Activated CD4-positive, CD25-positive, alpha-beta regulatory T cell (primary cell): ENCODE results near the gene AMELY.
"Not testable (repeated sequence)": the region's sequence is repeated elsewhere in the genome, so short reads cannot be mapped to it uniquely, and the experiment has no call there.

ENCODE experiments used
- DNase-seq, 4 experiments: peaks; one replicate each; lab custom pipeline; 2025; lab: John Stamatoyannopoulos, UW

AMELY gene

GRCh38 chrY:6911253-6911881 is at the start of gene AMELY:
Gene AMELY (minus strand): TSS chrY:6911752. CDS start chrY:6872608, 39,144 bp downstream.
- DNase-seq: no peak

- DNase-seq: no peak
These were observed 38.4 kb upstream of the AMELY start for GRCh38 chrY:6949947-6950346.

GRCh38 chrY:6948378-6948777 is 36.8 kb upstream of the AMELY start:
- DNase-seq: no peak

- no peak for DNase-seq
These were observed 36.1 kb upstream of the AMELY start for GRCh38 chrY:6947695-6948094.

- DNase-seq: no peak
These were observed 23.9 kb upstream of the AMELY start for GRCh38 chrY:6935497-6935896.

GRCh38 chrY:6931779-6932396 is 20.3 kb upstream of the AMELY start:
- DNase-seq: no peak

GRCh38 chrY:6929237-6929636 is 17.7 kb upstream of the AMELY start:
- DNase-seq: no peak

GRCh38 chrY:6928265-6928664 is 16.7 kb upstream of the AMELY start:
- no peak for DNase-seq

- DNase-seq: no peak
These were observed 9.5 kb upstream of the AMELY start for GRCh38 chrY:6921061-6921460.

GRCh38 chrY:6913362-6913761 is 1.8 kb upstream of the AMELY start:
- no peak for DNase-seq

GRCh38 chrY:6910372-6911252 is 940 bp downstream of the AMELY start, which contains the start of gene TBL1Y:
Gene TBL1Y (plus strand): TSS chrY:6910697. CDS start chrY:7025085, 114,388 bp downstream.
- no peak for DNase-seq

- DNase-seq: no peak
These were observed 1.7 kb downstream of the AMELY start for GRCh38 chrY:6909856-6910255.

GRCh38 chrY:6909118-6909521 is 2.4 kb downstream of the AMELY start:
- no peak for DNase-seq

- DNase-seq: not testable (repeated sequence)
These were observed 3.5 kb downstream of the AMELY start for GRCh38 chrY:6908021-6908420.

GRCh38 chrY:6907591-6907990 is 4.0 kb downstream of the AMELY start:
- no peak for DNase-seq

GRCh38 chrY:6902116-6902515 is 9.4 kb downstream of the AMELY start:
- DNase-seq: not testable (repeated sequence)

- DNase-seq: no peak
These were observed 16.3 kb downstream of the AMELY start for GRCh38 chrY:6895236-6895635.

GRCh38 chrY:6894496-6894895 is 17.1 kb downstream of the AMELY start:
- DNase-seq: no peak

- no peak for DNase-seq
These were observed 62.2 kb downstream of the AMELY start for GRCh38 chrY:6849384-6849783.

GRCh38 chrY:6842650-6843049 is 68.9 kb downstream of the AMELY start:
- DNase-seq: not testable (repeated sequence)
